ENCODE results near the gene COPS7A.

GRCh38 chr12:6769666-6770065 is 45.8 kb downstream of the COPS7A start:
- TF ChIP-seq EP300 (IDR thresholded peaks at IDR 0.05) (no peak), CTCF (IDR thresholded peaks at IDR 0.05) (no peak)

Data from sigmoid colon (tissue), 4 donors.